Liver (tissue), 9 donors: ENCODE results near the gene DNAJA3. TPM values are rescaled to one million over a fixed set of nuclear protein-coding genes. Genes with fewer than 3 reads are reported as not detected.

ENCODE experiments used
- DNase-seq: peaks from one replicate; pipeline ENCODE4 v3.0.0-alpha.2; 2017; ENCODE audit warnings: low spot score
- H3K27ac ChIP-seq, 2 donors: one replicate each; pipeline ENCODE4 v1.7.0; 2013; ENCODE audit warnings: inconsistent platforms in 2 of 2, low read length in 2 of 2, control low read depth in 1 of 2, low read depth in 1 of 2, mild to moderate bottlenecking in 1 of 2
- H3K27me3 ChIP-seq, 4 donors: one replicate each; pipeline versions ENCODE4 v1.6.1 to v1.7.0; 2013; ENCODE audit warnings: low read length in 3 of 4, inconsistent platforms in 1 of 4, mild to moderate bottlenecking in 1 of 4, moderate library complexity in 1 of 4; ENCODE audit not compliant: control insufficient read depth in 4 of 4, insufficient read depth in 4 of 4
- H3K36me3 ChIP-seq, 4 donors: one replicate each; pipeline versions ENCODE4 v1.6.1 to v1.7.0; 2013; ENCODE audit warnings: low read length in 3 of 4, mild to moderate bottlenecking in 3 of 4, low read depth in 1 of 4, moderate library complexity in 1 of 4; ENCODE audit not compliant: control insufficient read depth in 4 of 4, insufficient read depth in 3 of 4
- H3K4me1 ChIP-seq, 4 donors: one replicate each; pipeline versions ENCODE4 v1.6.1 to v1.7.0; 2013; ENCODE audit warnings: low read length in 3 of 4, mild to moderate bottlenecking in 3 of 4, moderate library complexity in 1 of 4; ENCODE audit not compliant: control insufficient read depth in 4 of 4, insufficient read depth in 4 of 4
- H3K4me3 ChIP-seq, 3 donors: one replicate each; pipeline versions ENCODE4 v1.6.1 to v1.7.0; 2013; ENCODE audit warnings: low read length in 3 of 3, control low read depth in 1 of 3, low read depth in 1 of 3, mild to moderate bottlenecking in 1 of 3
- H3K9ac ChIP-seq, 2 donors: one replicate each; pipeline ENCODE4 v1.7.0; 2013; ENCODE audit warnings: low read length in 2 of 2, mild to moderate bottlenecking in 2 of 2, moderate library complexity in 2 of 2, control low read depth in 1 of 2, low read depth in 1 of 2
- H3K9me3 ChIP-seq, 4 donors: one replicate each; pipeline versions ENCODE4 v1.6.1 to v1.7.0; 2013; ENCODE audit warnings: low read length in 3 of 4; ENCODE audit not compliant: control insufficient read depth in 4 of 4
- EGR1 ChIP-seq, 2 donors: IDR thresholded peaks; 2 replicates each; pipeline ENCODE4 v1.6.1; 2016 to 2018; ENCODE audit warnings: antibody characterized with exemption in 2 of 2, low read depth in 2 of 2
- FOXA1 ChIP-seq: IDR thresholded peaks from 2 replicates; pipeline ENCODE4 v1.6.1; 2016; ENCODE audit warnings: antibody characterized with exemption
- FOXA2 ChIP-seq: IDR thresholded peaks from 2 replicates; pipeline ENCODE4 v1.6.1; 2016; ENCODE audit warnings: antibody characterized with exemption
- GABPA ChIP-seq, 2 donors: IDR thresholded peaks in 1 of 2; conservative IDR thresholded peaks in 1 of 2; 2 replicates each; pipeline ENCODE4 v1.6.1; 2016; ENCODE audit warnings: antibody characterized with exemption in 2 of 2, mild to moderate bottlenecking in 1 of 2, moderate library complexity in 1 of 2
- HNF4A ChIP-seq, 2 donors: conservative IDR thresholded peaks; 2 replicates each; pipeline ENCODE4 v1.6.1; 2016; ENCODE audit warnings: antibody characterized with exemption in 2 of 2, mild to moderate bottlenecking in 2 of 2
- HNF4G ChIP-seq: IDR thresholded peaks from 2 replicates; pipeline ENCODE4 v1.6.1; 2016; ENCODE audit warnings: antibody characterized with exemption
- JUND ChIP-seq, 2 donors: IDR thresholded peaks; 2 replicates each; pipeline ENCODE4 v1.6.1; 2016; ENCODE audit warnings: antibody characterized with exemption in 2 of 2
- NR2F2 ChIP-seq: IDR thresholded peaks from 2 replicates; pipeline ENCODE4 v1.6.1; 2016; ENCODE audit warnings: antibody characterized with exemption
- RAD21 ChIP-seq, 2 donors: IDR thresholded peaks; 2 replicates each; pipeline ENCODE4 v1.6.1; 2016; ENCODE audit warnings: antibody characterized with exemption in 2 of 2, mild to moderate bottlenecking in 2 of 2
- RXRA ChIP-seq, 2 donors: IDR thresholded peaks; 2 replicates each; pipeline ENCODE4 v1.6.1; 2017 to 2018; ENCODE audit warnings: antibody characterized with exemption in 2 of 2, mild to moderate bottlenecking in 1 of 2
- SP1 ChIP-seq: IDR thresholded peaks from 2 replicates; pipeline ENCODE4 v1.6.1; 2018; ENCODE audit warnings: antibody characterized with exemption, mild to moderate bottlenecking
- TAF1 ChIP-seq: conservative IDR thresholded peaks from 2 replicates; pipeline ENCODE4 v1.6.1; 2016; ENCODE audit warnings: antibody characterized with exemption, mild to moderate bottlenecking
- YY1 ChIP-seq: IDR thresholded peaks from 2 replicates; pipeline ENCODE4 v1.6.1; 2016; ENCODE audit warnings: antibody characterized with exemption, mild to moderate bottlenecking
- WGBS: extraction: QIAGEN DNeasy Blood & Tissue Kit; methylation state at CpG from one replicate; pipeline ENCODE4 v1.1.7; 2013; 5-methylcytosine and 5-hydroxymethylcytosine counted together
- polyA plus RNA-seq, 2 donors: library from polyadenylated mRNA; stranded (reverse) in 1 of 2; unstranded in 1 of 2; fragments of 200-250 nt in 1 of 2; fragments of >200 nt in 1 of 2; fragmentation: Nextera tagmentation in 1 of 2; extraction: Ambion mirVana in 1 of 2; gene quantifications; one replicate each; pipeline versions ENCODE4 v1.2.1 to v1.2.3, GENCODE V29; 2013 to 2015
- total RNA-seq, 2 donors: library from RNA; depleted of rRNA; stranded (reverse); fragments of >200 nt; gene quantifications; one replicate each; pipeline ENCODE4 v1.2.3, GENCODE V29; 2014
- TF ChIP-seq, protein P1 (sequence below): IDR thresholded peaks from 2 replicates; pipeline ENCODE4 v1.6.1; 2016; ENCODE audit warnings: antibody characterized with exemption
- TF ChIP-seq, protein P2 (sequence below): fragments of 150-350 bp; IDR thresholded peaks from 2 replicates; pipeline ENCODE4 v1.5.1; 2017; ENCODE audit warnings: improper control_type of control experiment, low read depth, low read length; ENCODE audit not compliant: missing input control
- TF ChIP-seq, protein P3 (sequence below): IDR thresholded peaks from 2 replicates; pipeline ENCODE4 v1.6.1; 2016; ENCODE audit warnings: antibody characterized with exemption
- TF ChIP-seq, protein P4 (sequence below): IDR thresholded peaks from 2 replicates; pipeline ENCODE4 v1.6.1; 2016; ENCODE audit warnings: antibody characterized with exemption, mild to moderate bottlenecking
- TF ChIP-seq, protein P5 (sequence below): IDR thresholded peaks from 2 replicates; pipeline ENCODE4 v1.6.1; 2016; ENCODE audit warnings: antibody characterized with exemption
- donor health status: healthy.
- donor health status: healthy.
- donor health status: healthy.
- donor health status: healthy.
- donor health status: healthy.

DNAJA3 gene
- total and polyA plus RNA-seq, 4 donors: 39.6 to 86.3 (median 65.6) TPM

DNA sequence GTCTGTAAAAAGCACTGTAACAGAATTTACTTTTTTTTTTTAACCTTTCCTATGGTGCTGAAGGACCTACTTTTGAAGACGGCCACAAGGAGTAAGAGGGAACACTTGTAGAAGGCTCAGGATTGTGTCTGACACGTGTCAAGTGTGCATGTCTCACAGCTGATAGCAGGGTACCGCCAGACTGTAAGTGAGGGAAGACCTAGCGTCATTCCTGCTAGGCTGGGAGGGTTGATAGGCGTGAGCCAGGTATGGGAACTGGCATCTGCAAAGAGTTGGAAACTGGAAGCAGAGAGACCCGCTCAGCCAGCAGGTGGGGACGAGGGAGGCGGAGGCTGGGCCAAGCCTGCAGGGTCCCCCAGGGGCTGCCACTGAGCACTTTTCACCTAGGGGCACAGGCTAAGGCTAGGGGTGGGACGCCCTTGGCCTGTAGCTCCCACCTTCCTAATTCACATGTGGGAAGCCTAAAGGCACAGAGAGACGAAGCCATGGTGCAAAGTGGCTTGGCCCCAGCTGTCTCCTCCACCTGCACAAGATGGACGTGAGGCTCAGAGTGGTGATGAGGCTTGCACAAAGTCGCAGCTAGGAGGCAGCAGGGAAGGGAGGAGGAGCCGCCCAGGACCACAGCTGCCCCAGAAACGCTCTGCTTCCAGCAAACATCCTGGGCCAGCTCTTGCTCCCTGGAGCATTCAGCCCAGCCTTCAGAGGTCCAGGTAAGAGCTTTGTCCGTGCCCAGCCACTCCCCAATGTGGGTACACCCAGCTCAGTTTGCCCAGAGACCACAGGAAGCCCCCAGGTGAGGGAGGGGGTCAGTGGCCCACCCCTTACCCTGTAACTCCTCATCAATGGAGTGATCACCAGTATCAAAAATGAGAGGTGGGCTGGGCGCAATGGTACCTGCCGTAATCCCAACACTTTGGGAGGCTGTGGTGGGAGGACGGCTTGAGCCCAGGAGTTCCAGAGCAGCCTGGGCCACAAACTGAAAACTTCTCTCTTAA lies 35.1 kb upstream of the DNAJA3 start:
- Histone ChIP-seq H3K27ac (no peak overlapping the region), H3K27me3 (no peaks in the 10 kb centered on the region), H3K4me1 (peaks cover 0 to 11% (median 0%) of the 10 kb centered on the region in 4 donors), H3K36me3 (peaks cover 0 to 8% (median 2%) of the 10 kb centered on the region in 4 donors), H3K9me3 (no peaks in the 10 kb centered on the region), H3K4me3 (no peak overlapping the region), H3K9ac (no peak overlapping the region)
- TF ChIP-seq YY1: no peak
- TF ChIP-seq FOXA1: no peak
- TF ChIP-seq, protein P1, sequence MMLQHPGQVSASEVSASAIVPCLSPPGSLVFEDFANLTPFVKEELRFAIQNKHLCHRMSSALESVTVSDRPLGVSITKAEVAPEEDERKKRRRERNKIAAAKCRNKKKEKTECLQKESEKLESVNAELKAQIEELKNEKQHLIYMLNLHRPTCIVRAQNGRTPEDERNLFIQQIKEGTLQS: no peak
- no peak for TF ChIP-seq EGR1 (IDR thresholded peaks at IDR 0.05; ENCODE audit: low read depth in 2 of 2)
- no peak for TF ChIP-seq FOXA2
- TF ChIP-seq, protein P2, sequence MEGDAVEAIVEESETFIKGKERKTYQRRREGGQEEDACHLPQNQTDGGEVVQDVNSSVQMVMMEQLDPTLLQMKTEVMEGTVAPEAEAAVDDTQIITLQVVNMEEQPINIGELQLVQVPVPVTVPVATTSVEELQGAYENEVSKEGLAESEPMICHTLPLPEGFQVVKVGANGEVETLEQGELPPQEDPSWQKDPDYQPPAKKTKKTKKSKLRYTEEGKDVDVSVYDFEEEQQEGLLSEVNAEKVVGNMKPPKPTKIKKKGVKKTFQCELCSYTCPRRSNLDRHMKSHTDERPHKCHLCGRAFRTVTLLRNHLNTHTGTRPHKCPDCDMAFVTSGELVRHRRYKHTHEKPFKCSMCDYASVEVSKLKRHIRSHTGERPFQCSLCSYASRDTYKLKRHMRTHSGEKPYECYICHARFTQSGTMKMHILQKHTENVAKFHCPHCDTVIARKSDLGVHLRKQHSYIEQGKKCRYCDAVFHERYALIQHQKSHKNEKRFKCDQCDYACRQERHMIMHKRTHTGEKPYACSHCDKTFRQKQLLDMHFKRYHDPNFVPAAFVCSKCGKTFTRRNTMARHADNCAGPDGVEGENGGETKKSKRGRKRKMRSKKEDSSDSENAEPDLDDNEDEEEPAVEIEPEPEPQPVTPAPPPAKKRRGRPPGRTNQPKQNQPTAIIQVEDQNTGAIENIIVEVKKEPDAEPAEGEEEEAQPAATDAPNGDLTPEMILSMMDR: no peak
- TF ChIP-seq, protein P3, sequence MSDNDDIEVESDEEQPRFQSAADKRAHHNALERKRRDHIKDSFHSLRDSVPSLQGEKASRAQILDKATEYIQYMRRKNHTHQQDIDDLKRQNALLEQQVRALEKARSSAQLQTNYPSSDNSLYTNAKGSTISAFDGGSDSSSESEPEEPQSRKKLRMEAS: no peak
- no peak for TF ChIP-seq RXRA (IDR thresholded peaks at IDR 0.05)
- no peak for TF ChIP-seq HNF4G
- no peak for DNase-seq
- WGBS: 91% methylated on average over 18 of the region's 18 CpGs

DNA sequence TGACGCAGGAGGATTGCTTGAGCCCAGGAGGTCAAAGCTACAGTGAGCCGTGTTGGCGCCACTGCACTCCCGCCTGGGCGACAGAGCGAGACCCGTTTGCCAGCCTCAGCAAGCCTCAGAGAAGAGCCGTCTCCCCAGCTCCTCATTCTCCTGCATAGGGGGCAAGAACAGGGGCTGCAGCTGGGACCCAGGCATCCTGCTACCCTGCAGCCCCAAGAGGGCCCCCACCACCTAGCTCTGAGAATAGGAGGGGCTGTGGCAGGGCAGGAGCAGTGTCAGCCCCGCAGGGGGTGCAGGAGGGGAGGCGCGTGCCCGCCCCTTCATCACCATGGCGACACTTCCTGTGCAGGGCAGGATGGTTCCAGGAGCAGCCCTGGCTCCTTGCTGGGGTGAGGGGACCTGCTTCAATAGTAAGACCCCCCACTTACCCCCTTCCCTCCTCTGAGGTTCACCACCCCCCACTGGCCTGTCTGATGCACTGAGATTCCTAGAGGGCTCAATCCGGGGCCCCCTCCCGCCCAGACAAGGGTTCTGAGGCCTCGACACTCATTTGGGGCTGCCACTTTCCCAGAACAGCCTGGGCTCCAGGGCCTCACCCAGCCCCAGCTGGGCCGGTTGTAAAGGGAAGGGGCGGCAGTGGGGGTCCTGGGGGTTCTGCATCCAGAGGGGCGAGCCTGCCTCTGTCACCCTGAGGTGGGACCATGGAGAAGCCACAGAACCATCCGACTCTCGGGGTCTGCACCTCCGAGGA lies 33.9 kb upstream of the DNAJA3 start:
- Histone ChIP-seq H3K27me3 (no peaks in the 10 kb centered on the region), H3K9ac (no peak overlapping the region), H3K9me3 (no peaks in the 10 kb centered on the region), H3K27ac (no peak overlapping the region), H3K4me3 (no peak overlapping the region), H3K36me3 (peaks cover 0 to 8% (median 2%) of the 10 kb centered on the region in 4 donors), H3K4me1 (peaks cover 0 to 11% (median 0%) of the 10 kb centered on the region in 4 donors)
- no peak for DNase-seq
- WGBS: 93% methylated on average over 22 of the region's 22 CpGs
- TF ChIP-seq RXRA (IDR thresholded peaks at IDR 0.05) (no peak), HNF4A (conservative IDR thresholded peaks at IDR 0.05) (no peak), SP1 (no peak), GABPA (IDR thresholded peaks at IDR 0.05 in 1 of 2, conservative IDR thresholded peaks at IDR 0.05 in 1 of 2) (no peak), FOXA2 (no peak), NR2F2 (no peak), JUND (IDR thresholded peaks at IDR 0.05) (no peak), HNF4G (no peak), RAD21 (IDR thresholded peaks at IDR 0.05) (no peak), FOXA1 (no peak), TAF1 (no peak)
- TF ChIP-seq, protein P4, sequence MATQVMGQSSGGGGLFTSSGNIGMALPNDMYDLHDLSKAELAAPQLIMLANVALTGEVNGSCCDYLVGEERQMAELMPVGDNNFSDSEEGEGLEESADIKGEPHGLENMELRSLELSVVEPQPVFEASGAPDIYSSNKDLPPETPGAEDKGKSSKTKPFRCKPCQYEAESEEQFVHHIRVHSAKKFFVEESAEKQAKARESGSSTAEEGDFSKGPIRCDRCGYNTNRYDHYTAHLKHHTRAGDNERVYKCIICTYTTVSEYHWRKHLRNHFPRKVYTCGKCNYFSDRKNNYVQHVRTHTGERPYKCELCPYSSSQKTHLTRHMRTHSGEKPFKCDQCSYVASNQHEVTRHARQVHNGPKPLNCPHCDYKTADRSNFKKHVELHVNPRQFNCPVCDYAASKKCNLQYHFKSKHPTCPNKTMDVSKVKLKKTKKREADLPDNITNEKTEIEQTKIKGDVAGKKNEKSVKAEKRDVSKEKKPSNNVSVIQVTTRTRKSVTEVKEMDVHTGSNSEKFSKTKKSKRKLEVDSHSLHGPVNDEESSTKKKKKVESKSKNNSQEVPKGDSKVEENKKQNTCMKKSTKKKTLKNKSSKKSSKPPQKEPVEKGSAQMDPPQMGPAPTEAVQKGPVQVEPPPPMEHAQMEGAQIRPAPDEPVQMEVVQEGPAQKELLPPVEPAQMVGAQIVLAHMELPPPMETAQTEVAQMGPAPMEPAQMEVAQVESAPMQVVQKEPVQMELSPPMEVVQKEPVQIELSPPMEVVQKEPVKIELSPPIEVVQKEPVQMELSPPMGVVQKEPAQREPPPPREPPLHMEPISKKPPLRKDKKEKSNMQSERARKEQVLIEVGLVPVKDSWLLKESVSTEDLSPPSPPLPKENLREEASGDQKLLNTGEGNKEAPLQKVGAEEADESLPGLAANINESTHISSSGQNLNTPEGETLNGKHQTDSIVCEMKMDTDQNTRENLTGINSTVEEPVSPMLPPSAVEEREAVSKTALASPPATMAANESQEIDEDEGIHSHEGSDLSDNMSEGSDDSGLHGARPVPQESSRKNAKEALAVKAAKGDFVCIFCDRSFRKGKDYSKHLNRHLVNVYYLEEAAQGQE: no peak
- TF ChIP-seq, protein P5, sequence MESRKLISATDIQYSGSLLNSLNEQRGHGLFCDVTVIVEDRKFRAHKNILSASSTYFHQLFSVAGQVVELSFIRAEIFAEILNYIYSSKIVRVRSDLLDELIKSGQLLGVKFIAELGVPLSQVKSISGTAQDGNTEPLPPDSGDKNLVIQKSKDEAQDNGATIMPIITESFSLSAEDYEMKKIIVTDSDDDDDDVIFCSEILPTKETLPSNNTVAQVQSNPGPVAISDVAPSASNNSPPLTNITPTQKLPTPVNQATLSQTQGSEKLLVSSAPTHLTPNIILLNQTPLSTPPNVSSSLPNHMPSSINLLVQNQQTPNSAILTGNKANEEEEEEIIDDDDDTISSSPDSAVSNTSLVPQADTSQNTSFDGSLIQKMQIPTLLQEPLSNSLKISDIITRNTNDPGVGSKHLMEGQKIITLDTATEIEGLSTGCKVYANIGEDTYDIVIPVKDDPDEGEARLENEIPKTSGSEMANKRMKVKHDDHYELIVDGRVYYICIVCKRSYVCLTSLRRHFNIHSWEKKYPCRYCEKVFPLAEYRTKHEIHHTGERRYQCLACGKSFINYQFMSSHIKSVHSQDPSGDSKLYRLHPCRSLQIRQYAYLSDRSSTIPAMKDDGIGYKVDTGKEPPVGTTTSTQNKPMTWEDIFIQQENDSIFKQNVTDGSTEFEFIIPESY: no peak
- TF ChIP-seq, protein P2: no peak
- TF ChIP-seq, protein P3: no peak
- TF ChIP-seq, protein P1: no peak
